ENCODE measurements around the gene STAG1. TPM values are rescaled to one million over a fixed set of nuclear protein-coding genes. Genes with fewer than 3 reads are reported as not detected.
"Not testable (repeated sequence)": the region's sequence is repeated elsewhere in the genome, so short reads cannot be mapped to it uniquely, and the experiment has no call there.

STAG1 gene
- total RNA-seq, 1 donor from 2014 or later: 24.1 TPM

DNA sequence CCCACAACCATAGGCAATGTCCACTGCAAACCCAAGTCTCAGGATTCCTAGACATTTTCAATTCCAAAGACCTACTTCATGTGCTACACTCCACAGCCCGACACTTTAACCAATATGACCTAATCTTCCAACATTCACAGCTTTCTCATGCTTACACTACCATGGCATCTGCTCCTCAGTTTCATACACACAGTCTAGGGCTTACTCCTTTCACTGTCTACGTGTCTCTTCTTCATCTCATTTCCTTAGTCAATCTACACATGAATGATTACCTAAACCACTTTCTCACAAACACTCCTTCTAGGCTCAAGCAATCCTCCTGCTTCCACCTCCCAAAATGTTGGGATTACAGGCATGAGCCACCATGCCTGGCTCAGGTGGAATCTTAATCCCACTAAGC lies 106.3 kb downstream of the STAG1 start:
- no peak overlapping the region for H3K9ac ChIP-seq (ENCODE audit: low read length)
- Mint-ChIP-seq H3K9me3 (ENCODE audit: unreplicated experiment) (no peaks in the 10 kb centered on the region), H3K4me1 (ENCODE audit: low read depth, unreplicated experiment) (peaks cover 2% of the 10 kb centered on the region), H3K36me3 (ENCODE audit: low read depth, unreplicated experiment) (no peaks in the 10 kb centered on the region), H3K27ac (ENCODE audit: unreplicated experiment) (no peak overlapping the region), H3K27me3 (ENCODE audit: low read depth, unreplicated experiment) (no peaks in the 10 kb centered on the region), H3K4me3 (ENCODE audit: unreplicated experiment) (no peak overlapping the region)
- DNase-seq (ENCODE audit: low read depth) (no peak), FAIRE-seq (no peak)
- no peaks in the 10 kb centered on the region for H3K4me1 ChIP-seq (ENCODE audit: insufficient read depth, low read length)
- H2AFZ ChIP-seq (ENCODE audit: low read depth, low read length): no peak overlapping the region
- H3K36me3 ChIP-seq (ENCODE audit: insufficient read depth, low read length): no peaks in the 10 kb centered on the region
- no peak overlapping the region for H3K4me2 ChIP-seq (ENCODE audit: low read length)
- no peaks in the 10 kb centered on the region for H3K27me3 ChIP-seq (ENCODE audit: insufficient read depth, low read length)
- no peak overlapping the region for H3K27ac ChIP-seq (ENCODE audit: low read depth, low read length)
- peaks cover 91% of the 10 kb centered on the region for H3K79me2 ChIP-seq (ENCODE audit: insufficient read depth, low read length)
- H3K9me3 ChIP-seq (ENCODE audit: insufficient read depth, low read depth, low read length): no peaks in the 10 kb centered on the region
- peaks cover 54% of the 10 kb centered on the region for H4K20me1 ChIP-seq (ENCODE audit: insufficient read depth, low read length)
- H3K4me3 ChIP-seq (ENCODE audit: insufficient read depth, low read depth, low read length): no peak overlapping the region
- TF ChIP-seq, protein P1, sequence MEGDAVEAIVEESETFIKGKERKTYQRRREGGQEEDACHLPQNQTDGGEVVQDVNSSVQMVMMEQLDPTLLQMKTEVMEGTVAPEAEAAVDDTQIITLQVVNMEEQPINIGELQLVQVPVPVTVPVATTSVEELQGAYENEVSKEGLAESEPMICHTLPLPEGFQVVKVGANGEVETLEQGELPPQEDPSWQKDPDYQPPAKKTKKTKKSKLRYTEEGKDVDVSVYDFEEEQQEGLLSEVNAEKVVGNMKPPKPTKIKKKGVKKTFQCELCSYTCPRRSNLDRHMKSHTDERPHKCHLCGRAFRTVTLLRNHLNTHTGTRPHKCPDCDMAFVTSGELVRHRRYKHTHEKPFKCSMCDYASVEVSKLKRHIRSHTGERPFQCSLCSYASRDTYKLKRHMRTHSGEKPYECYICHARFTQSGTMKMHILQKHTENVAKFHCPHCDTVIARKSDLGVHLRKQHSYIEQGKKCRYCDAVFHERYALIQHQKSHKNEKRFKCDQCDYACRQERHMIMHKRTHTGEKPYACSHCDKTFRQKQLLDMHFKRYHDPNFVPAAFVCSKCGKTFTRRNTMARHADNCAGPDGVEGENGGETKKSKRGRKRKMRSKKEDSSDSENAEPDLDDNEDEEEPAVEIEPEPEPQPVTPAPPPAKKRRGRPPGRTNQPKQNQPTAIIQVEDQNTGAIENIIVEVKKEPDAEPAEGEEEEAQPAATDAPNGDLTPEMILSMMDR (IDR thresholded peaks at IDR 0.05; ENCODE audit: insufficient read depth, low read depth, low read length): no peak
- no peak for TF ChIP-seq EZH2 (IDR thresholded peaks at IDR 0.05; ENCODE audit: insufficient read depth, low read length)

GRCh38 chr3:136644212-136644611 lies 108.0 kb downstream of the STAG1 start:
- H3K4me3 ChIP-seq (ENCODE audit: insufficient read depth, low read depth, low read length): no peak overlapping the region
- H3K79me2 ChIP-seq (ENCODE audit: insufficient read depth, low read length): peaks cover 84% of the 10 kb centered on the region
- no peaks in the 10 kb centered on the region for H3K36me3 Mint-ChIP-seq (ENCODE audit: low read depth, unreplicated experiment)
- no peak overlapping the region for H3K4me2 ChIP-seq (ENCODE audit: low read length)
- H3K27ac Mint-ChIP-seq (ENCODE audit: unreplicated experiment): no peak overlapping the region
- no peak for FAIRE-seq
- H3K9ac ChIP-seq (ENCODE audit: low read length): no peak overlapping the region
- no peaks in the 10 kb centered on the region for H3K9me3 ChIP-seq (ENCODE audit: insufficient read depth, low read depth, low read length)
- no peak overlapping the region for H3K4me3 Mint-ChIP-seq (ENCODE audit: unreplicated experiment)
- H3K4me1 Mint-ChIP-seq (ENCODE audit: low read depth, unreplicated experiment): peaks cover 2% of the 10 kb centered on the region
- H3K9me3 Mint-ChIP-seq (ENCODE audit: unreplicated experiment): no peaks in the 10 kb centered on the region
- DNase-seq (ENCODE audit: low read depth): no peak
- peaks cover 50% of the 10 kb centered on the region for H4K20me1 ChIP-seq (ENCODE audit: insufficient read depth, low read length)
- no peak overlapping the region for H3K27ac ChIP-seq (ENCODE audit: low read depth, low read length)
- H3K27me3 ChIP-seq (ENCODE audit: insufficient read depth, low read length): no peaks in the 10 kb centered on the region
- no peak for TF ChIP-seq EZH2 (IDR thresholded peaks at IDR 0.05; ENCODE audit: insufficient read depth, low read length)
- TF ChIP-seq, protein P1 (IDR thresholded peaks at IDR 0.05; ENCODE audit: insufficient read depth, low read depth, low read length): no peak
- no peaks in the 10 kb centered on the region for H3K27me3 Mint-ChIP-seq (ENCODE audit: low read depth, unreplicated experiment)
- H3K36me3 ChIP-seq (ENCODE audit: insufficient read depth, low read length): no peaks in the 10 kb centered on the region
- no peaks in the 10 kb centered on the region for H3K4me1 ChIP-seq (ENCODE audit: insufficient read depth, low read length)
- H2AFZ ChIP-seq (ENCODE audit: low read depth, low read length): no peak overlapping the region

DNA sequence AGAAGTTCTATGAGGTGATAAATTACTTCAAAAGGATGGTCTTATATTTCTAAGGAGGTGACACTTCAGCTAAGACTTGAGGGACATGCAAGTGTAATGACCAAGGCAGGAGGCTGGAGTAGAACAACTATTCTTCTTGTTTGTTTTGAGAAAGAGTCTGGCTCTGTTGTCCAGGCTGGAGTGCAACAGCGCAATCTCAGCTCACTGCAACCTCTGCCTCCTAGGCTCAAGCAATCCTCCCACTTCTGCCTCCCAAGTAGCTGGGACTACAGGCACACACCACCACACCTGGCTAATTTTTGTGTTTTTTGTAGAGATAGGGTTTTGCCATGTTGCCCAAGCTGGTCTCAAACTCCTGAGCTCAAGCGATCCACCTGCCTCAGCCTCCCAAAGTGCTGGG lies 108.8 kb downstream of the STAG1 start:
- not testable (repeated sequence) for H3K27ac Mint-ChIP-seq (ENCODE audit: unreplicated experiment); H2AFZ ChIP-seq (ENCODE audit: low read depth, low read length); H3K9me3 ChIP-seq (ENCODE audit: insufficient read depth, low read depth, low read length); H3K27me3 ChIP-seq (ENCODE audit: insufficient read depth, low read length); H3K27me3 Mint-ChIP-seq (ENCODE audit: low read depth, unreplicated experiment); H3K36me3 ChIP-seq (ENCODE audit: insufficient read depth, low read length); H3K9me3 Mint-ChIP-seq (ENCODE audit: unreplicated experiment); H3K4me1 ChIP-seq (ENCODE audit: insufficient read depth, low read length); H3K9ac ChIP-seq (ENCODE audit: low read length); H3K27ac ChIP-seq (ENCODE audit: low read depth, low read length); DNase-seq (ENCODE audit: low read depth); H3K36me3 Mint-ChIP-seq (ENCODE audit: low read depth, unreplicated experiment); H3K4me3 Mint-ChIP-seq (ENCODE audit: unreplicated experiment); H3K4me3 ChIP-seq (ENCODE audit: insufficient read depth, low read depth, low read length); H3K4me1 Mint-ChIP-seq (ENCODE audit: low read depth, unreplicated experiment); H3K4me2 ChIP-seq (ENCODE audit: low read length); FAIRE-seq
- Histone ChIP-seq H3K79me2 (ENCODE audit: insufficient read depth, low read length) (peaks cover 84% of the 10 kb centered on the region), H4K20me1 (ENCODE audit: insufficient read depth, low read length) (peaks cover 51% of the 10 kb centered on the region)

Measured in astrocyte (in vitro differentiated cells and primary cell).